Keratinocyte (primary cell): ENCODE data around the gene STX16. TPM values are rescaled to one million over a fixed set of nuclear protein-coding genes. Genes with fewer than 3 reads are reported as not detected.

Experiments
- DNase-seq: peaks from one replicate; pipeline ENCODE4 v3.0.0-alpha.2; 2011; ENCODE audit warnings: low read depth, missing footprints, low spot score
- FAIRE-seq: peaks from 2 replicates; lab custom pipeline; 2011; peaks lifted over from hg19 to GRCh38; lab: Jason Lieb, UNC
- H2AFZ ChIP-seq: 2 replicates; pipeline ENCODE4 v1.6.0; 2012; ENCODE audit warnings: low read length, control low read depth, inconsistent platforms; ENCODE audit not compliant: control insufficient read depth
- H3K27ac ChIP-seq: 2 replicates; pipeline ENCODE4 v1.5.1; 2011; ENCODE audit warnings: low read length; ENCODE audit not compliant: control insufficient read depth, insufficient read depth
- H3K27me3 ChIP-seq: 3 replicates; pipeline ENCODE4 v1.6.0; 2011; ENCODE audit warnings: low read length; ENCODE audit not compliant: control insufficient read depth, insufficient read depth; ENCODE audit errors: extremely low read depth
- H3K36me3 ChIP-seq, 2 experiments: 2 replicates in 1 of 2; 3 replicates in 1 of 2; pipeline ENCODE4 v1.5.1; 2011; ENCODE audit warnings: low read length in 2 of 2, mild to moderate bottlenecking in 1 of 2; ENCODE audit not compliant: control insufficient read depth in 2 of 2, insufficient read depth in 2 of 2; ENCODE audit errors: extremely low read depth in 1 of 2
- H3K4me1 ChIP-seq: 3 replicates; pipeline ENCODE4 v1.5.1; 2011; ENCODE audit warnings: low read length; ENCODE audit not compliant: control insufficient read depth, insufficient read depth; ENCODE audit errors: extremely low read depth
- H3K4me2 ChIP-seq: 3 replicates; pipeline ENCODE4 v1.6.0; 2011; ENCODE audit warnings: low read depth, low read length; ENCODE audit not compliant: control insufficient read depth, insufficient read depth; ENCODE audit errors: extremely low read depth
- H3K4me3 ChIP-seq, 3 experiments: fragments of 200-600 bp in 1 of 3; sonication (generic) in 1 of 3; 2 replicates in 2 of 3; 3 replicates in 1 of 3; pipeline ENCODE4 v1.5.1; 2011 to 2016; ENCODE audit warnings: low read length in 3 of 3, mild to moderate bottlenecking in 3 of 3, control low read depth in 2 of 3, inconsistent platforms in 1 of 3, low read depth in 1 of 3, mixed read lengths in 1 of 3, mixed run types in 1 of 3, moderate library complexity in 1 of 3; ENCODE audit not compliant: control insufficient read depth in 2 of 3, insufficient read depth in 2 of 3; ENCODE audit errors: extremely low read depth in 1 of 3
- H3K79me2 ChIP-seq: 2 replicates; pipeline ENCODE4 v1.6.0; 2012; ENCODE audit warnings: low read length; ENCODE audit not compliant: control insufficient read depth, insufficient read depth
- H3K9ac ChIP-seq: 3 replicates; pipeline ENCODE4 v1.6.0; 2011; ENCODE audit warnings: low read length; ENCODE audit not compliant: control insufficient read depth, insufficient read depth; ENCODE audit errors: extremely low read depth
- H3K9me1 ChIP-seq: 3 replicates; pipeline ENCODE4 v1.6.0; 2011; ENCODE audit warnings: low read length; ENCODE audit not compliant: control insufficient read depth, insufficient read depth; ENCODE audit errors: extremely low read depth
- H3K9me3 ChIP-seq: 2 replicates; pipeline ENCODE4 v1.5.1; 2012; ENCODE audit warnings: low read depth, low read length; ENCODE audit not compliant: control insufficient read depth
- H4K20me1 ChIP-seq: 3 replicates; pipeline ENCODE4 v1.6.0; 2011; ENCODE audit warnings: low read length; ENCODE audit not compliant: control insufficient read depth, insufficient read depth; ENCODE audit errors: extremely low read depth
- EZH2 ChIP-seq: IDR thresholded peaks from one replicate; pipeline ENCODE4 v1.6.1; 2012; ENCODE audit warnings: inconsistent platforms, mild to moderate bottlenecking, low read length, moderate library complexity
- dilution Hi-C: fragments of 300-500 bp; cut with MboI; formaldehyde crosslinking; loops from one replicate; pipeline ENCODE4 v1.7.0; 2020; ENCODE audit warnings: low sequenced_read_pairs; ENCODE audit not compliant: extremely low pct_ligation_motif_present
- polyA plus RNA-seq, 5 experiments: library from polyadenylated mRNA; depleted of rRNA in 3 of 5; stranded (reverse) in 3 of 5; stranded (forward) in 1 of 5; unstranded in 1 of 5; fragments of >200 nt; gene quantifications; 1 replicate in 1 of 5; 2 replicates in 3 of 5; 3 replicates in 1 of 5; pipeline versions ENCODE4 v1.2.1 to v1.2.3, GENCODE V29; 2011 to 2012; ENCODE audit warnings: missing spikeins in 2 of 5, low read depth in 1 of 5, low replicate concordance in 1 of 5
- TF ChIP-seq, protein P1 (sequence below), 3 experiments: IDR thresholded peaks in 1 of 3; conservative IDR thresholded peaks in 1 of 3; optimal IDR thresholded peaks in 1 of 3; 2 replicates in 2 of 3; 3 replicates in 1 of 3; pipeline versions ENCODE3 to v1.5.1; 2011; ENCODE audit warnings: low read length in 3 of 3, mild to moderate bottlenecking in 3 of 3, moderate library complexity in 2 of 3, control low read depth in 1 of 3, inconsistent platforms in 1 of 3; ENCODE audit not compliant: insufficient read depth in 2 of 3; ENCODE audit errors: extremely low read depth in 1 of 3

STX16 gene
- polyA plus RNA-seq, 1 donor (not counting 4 experiments of a cell fraction or from before 2014, with no cell fraction given): 69.7 TPM

DNA sequence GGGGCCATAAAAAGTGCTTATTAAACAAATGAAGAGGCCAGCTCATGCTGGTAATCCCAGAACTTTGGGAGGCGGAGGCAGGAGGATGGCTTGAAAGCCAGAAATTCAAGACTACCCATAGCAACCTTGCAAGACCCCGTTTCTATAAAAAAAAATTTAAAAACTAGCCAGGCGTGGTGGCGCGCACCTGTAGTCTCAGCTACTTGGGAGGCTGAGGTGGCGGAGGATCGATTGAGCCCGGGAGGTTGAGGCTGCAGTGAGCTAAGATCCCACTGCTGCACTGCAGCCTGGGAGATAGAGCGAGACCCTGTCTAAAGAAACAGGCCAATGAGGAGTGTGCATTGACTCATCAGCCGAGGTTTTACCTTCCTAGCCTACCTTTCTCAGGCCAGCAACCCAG is 56.7 kb downstream of the STX16 start:
- Histone ChIP-seq H2AFZ (no peak overlapping the region), H3K79me2 (no peaks in the 10 kb centered on the region), H3K9me3 (no peaks in the 10 kb centered on the region), H3K9ac (no peak overlapping the region), H3K27ac (no peak overlapping the region), H3K4me1 (no peaks in the 10 kb centered on the region), H3K27me3 (no peaks in the 10 kb centered on the region), H3K9me1 (no peaks in the 10 kb centered on the region), H3K4me2 (no peak overlapping the region), H3K36me3 (peaks cover 4 to 7% of the 10 kb centered on the region in 2 experiments), H4K20me1 (no peaks in the 10 kb centered on the region), H3K4me3 (no peak overlapping the region)
- dilution Hi-C loops: no loop called here
- no peak for TF ChIP-seq EZH2
- TF ChIP-seq, protein P1, sequence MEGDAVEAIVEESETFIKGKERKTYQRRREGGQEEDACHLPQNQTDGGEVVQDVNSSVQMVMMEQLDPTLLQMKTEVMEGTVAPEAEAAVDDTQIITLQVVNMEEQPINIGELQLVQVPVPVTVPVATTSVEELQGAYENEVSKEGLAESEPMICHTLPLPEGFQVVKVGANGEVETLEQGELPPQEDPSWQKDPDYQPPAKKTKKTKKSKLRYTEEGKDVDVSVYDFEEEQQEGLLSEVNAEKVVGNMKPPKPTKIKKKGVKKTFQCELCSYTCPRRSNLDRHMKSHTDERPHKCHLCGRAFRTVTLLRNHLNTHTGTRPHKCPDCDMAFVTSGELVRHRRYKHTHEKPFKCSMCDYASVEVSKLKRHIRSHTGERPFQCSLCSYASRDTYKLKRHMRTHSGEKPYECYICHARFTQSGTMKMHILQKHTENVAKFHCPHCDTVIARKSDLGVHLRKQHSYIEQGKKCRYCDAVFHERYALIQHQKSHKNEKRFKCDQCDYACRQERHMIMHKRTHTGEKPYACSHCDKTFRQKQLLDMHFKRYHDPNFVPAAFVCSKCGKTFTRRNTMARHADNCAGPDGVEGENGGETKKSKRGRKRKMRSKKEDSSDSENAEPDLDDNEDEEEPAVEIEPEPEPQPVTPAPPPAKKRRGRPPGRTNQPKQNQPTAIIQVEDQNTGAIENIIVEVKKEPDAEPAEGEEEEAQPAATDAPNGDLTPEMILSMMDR (optimal IDR thresholded peaks at IDR 0.05 in 1 of 3, IDR thresholded peaks at IDR 0.05 in 1 of 3, conservative IDR thresholded peaks at IDR 0.05 in 1 of 3; ENCODE audit: extremely low read depth in 1 of 3, insufficient read depth in 2 of 3, low read length in 3 of 3): no peak
- FAIRE-seq: no peak
- no peak for DNase-seq

- Histone ChIP-seq H3K27ac (no peak overlapping the region), H2AFZ (no peak overlapping the region), H3K4me1 (no peaks in the 10 kb centered on the region), H3K36me3 (peaks cover 2% of the 10 kb centered on the region in 2 experiments), H3K9ac (no peak overlapping the region), H4K20me1 (no peaks in the 10 kb centered on the region), H3K9me3 (no peaks in the 10 kb centered on the region), H3K27me3 (no peaks in the 10 kb centered on the region), H3K9me1 (no peaks in the 10 kb centered on the region), H3K79me2 (no peaks in the 10 kb centered on the region), H3K4me2 (no peak overlapping the region), H3K4me3 (no peak overlapping the region)
- TF ChIP-seq EZH2: no peak
- TF ChIP-seq, protein P1 (optimal IDR thresholded peaks at IDR 0.05 in 1 of 3, IDR thresholded peaks at IDR 0.05 in 1 of 3, conservative IDR thresholded peaks at IDR 0.05 in 1 of 3; ENCODE audit: extremely low read depth in 1 of 3, insufficient read depth in 2 of 3, low read length in 3 of 3): no peak
- no peak for DNase-seq
- no peak for FAIRE-seq
- dilution Hi-C loops: no loop called here
Measured at GRCh38 chr20:58708246-58708931, 57.3 kb downstream of the STX16 start.
